Articular chondrocyte of knee joint (primary cell): Measurements from ENCODE around the gene TXNL1. TPM values are rescaled to one million over a fixed set of nuclear protein-coding genes. Genes with fewer than 3 reads are reported as not detected.

Experiments
- total RNA-seq: library from RNA; depleted of rRNA; stranded (reverse); fragments of >200 nt; gene quantifications from 2 replicates; pipeline ENCODE4 v1.2.3, GENCODE V29; 2012

TXNL1 gene
- 59.1 and 70.5 TPM in 2 replicates for total RNA-seq

GRCh38 chr18:56638232-56639103 lies at the start of gene TXNL1:
TSS of gene TXNL1 (minus strand) at chr18:56638592. CDS start at chr18:56638440, 152 bp downstream.

GRCh38 chr18:56650944-56651770 lies 12.8 kb upstream of the TXNL1 start, which contains the start of gene WDR7:
TSS of gene WDR7 (plus strand) at chr18:56651359. CDS start at chr18:56672516, 21,157 bp downstream.

Other genes with a start within 250 kb of the TXNL1 start
- gene WDR7, start 12.8 kb upstream of the TXNL1 start, total RNA-seq, result 23.0 and 23.6 TPM in 2 replicates